Astrocyte of the cerebellum (primary cell): ENCODE results near the gene GALNT4.

ENCODE experiments used
- DNase-seq: peaks from one replicate; pipeline ENCODE4 v3.0.0-alpha.2; 2011; ENCODE audit warnings: low read depth
- H3K4me3 ChIP-seq: 2 replicates; pipeline ENCODE4 v1.5.1; 2011; ENCODE audit warnings: mild to moderate bottlenecking, low read depth, low read length, moderate library complexity
- in situ Hi-C: cut with HindIII; loops from 2 replicates; pipeline ENCODE4 v1.10.0; 2017; ENCODE audit warnings: low sequenced_read_pairs
- TF ChIP-seq, protein P1 (sequence below): IDR thresholded peaks from 2 replicates; pipeline ENCODE4 v1.5.1; 2012; ENCODE audit warnings: low read length, low read depth, moderate library complexity, mild to moderate bottlenecking; ENCODE audit errors: missing control alignments

Gene GALNT4

GRCh38 chr12:89497467-89497866 lies 27.1 kb downstream of the GALNT4 start:
- in situ Hi-C loops: no loop called here
- no peak for DNase-seq
- H3K4me3 ChIP-seq: no peak overlapping the region
- TF ChIP-seq, protein P1, sequence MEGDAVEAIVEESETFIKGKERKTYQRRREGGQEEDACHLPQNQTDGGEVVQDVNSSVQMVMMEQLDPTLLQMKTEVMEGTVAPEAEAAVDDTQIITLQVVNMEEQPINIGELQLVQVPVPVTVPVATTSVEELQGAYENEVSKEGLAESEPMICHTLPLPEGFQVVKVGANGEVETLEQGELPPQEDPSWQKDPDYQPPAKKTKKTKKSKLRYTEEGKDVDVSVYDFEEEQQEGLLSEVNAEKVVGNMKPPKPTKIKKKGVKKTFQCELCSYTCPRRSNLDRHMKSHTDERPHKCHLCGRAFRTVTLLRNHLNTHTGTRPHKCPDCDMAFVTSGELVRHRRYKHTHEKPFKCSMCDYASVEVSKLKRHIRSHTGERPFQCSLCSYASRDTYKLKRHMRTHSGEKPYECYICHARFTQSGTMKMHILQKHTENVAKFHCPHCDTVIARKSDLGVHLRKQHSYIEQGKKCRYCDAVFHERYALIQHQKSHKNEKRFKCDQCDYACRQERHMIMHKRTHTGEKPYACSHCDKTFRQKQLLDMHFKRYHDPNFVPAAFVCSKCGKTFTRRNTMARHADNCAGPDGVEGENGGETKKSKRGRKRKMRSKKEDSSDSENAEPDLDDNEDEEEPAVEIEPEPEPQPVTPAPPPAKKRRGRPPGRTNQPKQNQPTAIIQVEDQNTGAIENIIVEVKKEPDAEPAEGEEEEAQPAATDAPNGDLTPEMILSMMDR: no peak

GRCh38 chr12:89497005-89497404 lies 27.6 kb downstream of the GALNT4 start:
- in situ Hi-C loops: no loop called here
- TF ChIP-seq, protein P1: no peak
- H3K4me3 ChIP-seq: no peak overlapping the region
- DNase-seq: no peak

DNA sequence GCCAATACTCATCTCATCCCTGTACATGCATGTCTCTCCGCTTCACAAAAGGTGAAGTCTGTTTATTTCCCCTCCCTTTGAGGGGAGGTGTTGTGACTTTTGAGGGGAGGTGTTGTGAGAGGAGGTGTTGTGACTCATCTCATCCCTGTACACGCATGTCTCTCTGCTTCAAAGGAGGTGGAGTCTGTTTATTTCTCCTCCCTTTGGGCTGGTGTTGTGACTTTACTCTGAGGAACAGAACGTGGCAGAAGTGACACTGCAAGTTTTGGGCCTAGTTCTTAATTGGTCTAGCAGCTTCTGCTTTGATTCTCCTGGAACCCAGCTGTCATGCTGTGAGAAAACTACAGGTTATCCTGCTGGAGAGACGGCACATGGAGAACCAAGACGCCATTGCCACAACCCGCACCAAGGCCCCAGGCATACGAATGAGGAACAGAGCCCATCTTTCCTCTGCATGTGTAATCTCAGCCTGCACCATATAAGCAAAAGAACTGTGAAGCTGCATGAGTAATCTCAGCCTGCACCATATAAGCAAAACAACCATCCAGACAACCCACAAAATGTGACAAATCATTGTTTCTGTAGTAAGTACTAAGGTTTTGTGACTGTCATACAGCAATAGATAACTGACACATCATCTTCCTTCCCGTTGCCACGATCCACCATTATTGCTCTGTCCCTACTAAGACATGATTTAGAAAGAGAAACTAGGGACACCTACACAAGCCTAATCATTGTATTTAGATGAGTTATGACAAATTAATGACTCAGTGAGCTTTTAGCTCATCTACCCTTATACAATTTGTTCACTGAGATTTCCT lies 30.0 kb downstream of the GALNT4 start:
- in situ Hi-C loops: no loop called here
- no peak overlapping the region for H3K4me3 ChIP-seq
- TF ChIP-seq, protein P1: no peak
- DNase-seq: no peak

DNA sequence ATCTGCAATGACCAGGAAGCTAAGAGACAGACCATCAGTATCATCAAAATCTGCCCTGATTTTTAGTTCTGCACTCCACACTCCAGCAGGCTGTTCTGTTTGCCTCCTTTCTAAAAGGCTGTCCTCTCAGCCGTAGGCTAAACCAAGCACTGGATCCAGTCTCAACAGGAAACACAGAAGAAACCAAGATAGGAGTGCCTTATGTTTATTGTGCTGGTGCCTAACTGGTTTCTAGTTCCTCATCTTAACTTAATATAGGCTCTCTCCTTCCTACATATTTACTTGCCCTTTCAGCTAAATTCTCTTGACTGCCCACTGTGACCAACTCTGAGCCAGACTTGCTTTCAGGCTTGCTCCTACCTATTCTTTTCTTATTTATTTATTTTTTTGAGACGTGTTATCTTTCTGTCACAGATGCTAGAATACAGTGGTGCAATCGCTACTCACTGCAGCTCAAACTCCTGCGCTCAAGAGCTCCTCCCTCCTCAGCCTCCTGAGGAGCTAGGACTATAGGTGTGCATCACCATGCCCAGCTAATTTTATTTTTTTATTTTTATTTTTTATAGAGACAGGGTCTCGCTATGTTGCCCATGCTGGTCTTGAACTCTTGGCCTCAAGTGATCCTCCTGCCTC lies 30.8 kb downstream of the GALNT4 start:
- TF ChIP-seq, protein P1: no peak

GRCh38 chr12:89492883-89493282 lies 31.7 kb downstream of the GALNT4 start:
- TF ChIP-seq, protein P1: no peak
- DNase-seq: no peak
- in situ Hi-C loops: no loop called here
- H3K4me3 ChIP-seq: no peak overlapping the region

More for the DNA sequence above, 30.8 kb downstream of the GALNT4 start:
- H3K4me3 ChIP-seq: no peak overlapping the region
- no peak for DNase-seq
- in situ Hi-C loops: no loop called here

- no peak overlapping the region for H3K4me3 ChIP-seq
- in situ Hi-C loops: no loop called here
- TF ChIP-seq, protein P1: no peak
- DNase-seq: no peak
These were observed 33.7 kb downstream of the GALNT4 start for GRCh38 chr12:89490922-89491321.
